ENCODE measurements around the gene ADCY10. TPM values are rescaled to one million over a fixed set of nuclear protein-coding genes. Genes with fewer than 3 reads are reported as not detected.
"Not testable (repeated sequence)": the region's sequence is repeated elsewhere in the genome, so short reads cannot be mapped to it uniquely, and the experiment has no call there.

Gene ADCY10
- total RNA-seq, 1 experiment from 2014 or later: 0.35 TPM

GRCh38 chr1:167893798-167894197, 20.1 kb downstream of the ADCY10 start:
- Mint-ChIP-seq H3K4me1 (ENCODE audit: insufficient read depth, unreplicated experiment) (no peaks in the 10 kb centered on the region), H3K27me3 (ENCODE audit: insufficient read depth, unreplicated experiment) (no peaks in the 10 kb centered on the region), H3K36me3 (ENCODE audit: insufficient read depth, unreplicated experiment) (no peaks in the 10 kb centered on the region), H3K27ac (ENCODE audit: low read depth, unreplicated experiment) (no peak overlapping the region), H3K9me3 (ENCODE audit: unreplicated experiment) (no peaks in the 10 kb centered on the region), H3K4me3 (ENCODE audit: unreplicated experiment) (no peak overlapping the region)
- POLR2A ChIA-PET: interaction anchor here (0.6 kb wide), 1 partner anchor 122 kb away, joined by 4 read pairs; no protein-coding TSS in a partner anchor
- intact Hi-C loops (cut with micrococcal nuclease): no loop called here
- BruUV-seq (replicated peaks): no TSS peak
- no peak for TF ChIP-seq CTCF (IDR thresholded peaks at IDR 0.05; ENCODE audit: unreplicated experiment)
- CTCF ChIA-PET: interaction anchor here (0.6 to 0.7 kb wide), 5 partner anchors 59 to 1179 kb away, joined by 3 read pairs; no protein-coding TSS in a partner anchor
- no peak for DNase-seq (ENCODE audit: unreplicated experiment)

GRCh38 chr1:167890400-167890799, 23.5 kb downstream of the ADCY10 start:
- no TSS peak for BruUV-seq (replicated peaks)
- intact Hi-C loops (cut with micrococcal nuclease): no loop called here
- no peak overlapping the region for H3K27ac Mint-ChIP-seq (ENCODE audit: low read depth, unreplicated experiment)
- DNase-seq (ENCODE audit: unreplicated experiment): no peak
- no peak for TF ChIP-seq CTCF (IDR thresholded peaks at IDR 0.05; ENCODE audit: unreplicated experiment)
- no peak overlapping the region for H3K4me3 Mint-ChIP-seq (ENCODE audit: unreplicated experiment)
- ChIA-PET CTCF (no interaction called here), POLR2A (no interaction called here)
- H3K9me3 Mint-ChIP-seq (ENCODE audit: unreplicated experiment): no peaks in the 10 kb centered on the region
- H3K4me1 Mint-ChIP-seq (ENCODE audit: insufficient read depth, unreplicated experiment): no peaks in the 10 kb centered on the region
- no peaks in the 10 kb centered on the region for H3K36me3 Mint-ChIP-seq (ENCODE audit: insufficient read depth, unreplicated experiment)
- no peaks in the 10 kb centered on the region for H3K27me3 Mint-ChIP-seq (ENCODE audit: insufficient read depth, unreplicated experiment)

- H3K27ac Mint-ChIP-seq (ENCODE audit: low read depth, unreplicated experiment); intact Hi-C loops (cut with micrococcal nuclease); POLR2A ChIA-PET: not testable (repeated sequence)
Measured at GRCh38 chr1:167887187-167887586, 26.7 kb downstream of the ADCY10 start.

GRCh38 chr1:167882376-167882775, 31.6 kb downstream of the ADCY10 start:
- BruUV-seq (replicated peaks): no TSS peak
- no peaks in the 10 kb centered on the region for H3K36me3 Mint-ChIP-seq (ENCODE audit: insufficient read depth, unreplicated experiment)
- H3K9me3 Mint-ChIP-seq (ENCODE audit: unreplicated experiment): no peaks in the 10 kb centered on the region
- DNase-seq (ENCODE audit: unreplicated experiment): no peak
- H3K27ac Mint-ChIP-seq (ENCODE audit: low read depth, unreplicated experiment): no peak overlapping the region
- H3K4me3 Mint-ChIP-seq (ENCODE audit: unreplicated experiment): no peak overlapping the region
- H3K4me1 Mint-ChIP-seq (ENCODE audit: insufficient read depth, unreplicated experiment): peaks cover 9% of the 10 kb centered on the region
- POLR2A ChIA-PET: interaction anchor here (0.6 kb wide), 1 partner anchor 44 kb away, joined by 3 read pairs; no protein-coding TSS in a partner anchor
- CTCF ChIA-PET: interaction anchor here (0.6 to 1.2 kb wide), 4 partner anchors 10 to 168 kb away, joined by 3 to 4 read pairs (median 3); no protein-coding TSS in a partner anchor
- intact Hi-C loops (cut with micrococcal nuclease): no loop called here
- TF ChIP-seq CTCF (IDR thresholded peaks at IDR 0.05; ENCODE audit: unreplicated experiment): no peak
- H3K27me3 Mint-ChIP-seq (ENCODE audit: insufficient read depth, unreplicated experiment): no peaks in the 10 kb centered on the region

More at GRCh38 chr1:167887187-167887586, 26.7 kb downstream of the ADCY10 start:
- H3K4me3 Mint-ChIP-seq (ENCODE audit: unreplicated experiment); H3K36me3 Mint-ChIP-seq (ENCODE audit: insufficient read depth, unreplicated experiment); CTCF ChIA-PET; DNase-seq (ENCODE audit: unreplicated experiment); H3K9me3 Mint-ChIP-seq (ENCODE audit: unreplicated experiment); H3K27me3 Mint-ChIP-seq (ENCODE audit: insufficient read depth, unreplicated experiment); BruUV-seq (replicated peaks); H3K4me1 Mint-ChIP-seq (ENCODE audit: insufficient read depth, unreplicated experiment): not testable (repeated sequence)

- Mint-ChIP-seq H3K9me3 (ENCODE audit: unreplicated experiment) (no peaks in the 10 kb centered on the region), H3K36me3 (ENCODE audit: insufficient read depth, unreplicated experiment) (no peaks in the 10 kb centered on the region), H3K27ac (ENCODE audit: low read depth, unreplicated experiment) (no peak overlapping the region), H3K4me3 (ENCODE audit: unreplicated experiment) (no peak overlapping the region), H3K4me1 (ENCODE audit: insufficient read depth, unreplicated experiment) (peaks cover 9% of the 10 kb centered on the region), H3K27me3 (ENCODE audit: insufficient read depth, unreplicated experiment) (no peaks in the 10 kb centered on the region)
- ChIA-PET POLR2A (interaction anchor here (0.6 to 0.7 kb wide), 3 partner anchors 45 to 104 kb away, joined by 3 read pairs; no protein-coding TSS in a partner anchor), CTCF (interaction anchor here (1.1 kb wide), 1 partner anchor 10 kb away, joined by 4 read pairs; no protein-coding TSS in a partner anchor)
- no TSS peak for BruUV-seq (replicated peaks)
- no peak for DNase-seq (ENCODE audit: unreplicated experiment)
- intact Hi-C loops (cut with micrococcal nuclease): no loop called here
- TF ChIP-seq CTCF (IDR thresholded peaks at IDR 0.05; ENCODE audit: unreplicated experiment): no peak
Measured at GRCh38 chr1:167881786-167882185, 32.1 kb downstream of the ADCY10 start.
